GM10847 (cell line): Measurements from ENCODE around the gene ZNG1C.
"Not testable (repeated sequence)": the region's sequence is repeated elsewhere in the genome, so short reads cannot be mapped to it uniquely, and the experiment has no call there.

Experiments
- POLR2A ChIP-seq: IDR thresholded peaks from 2 replicates; pipeline ENCODE4 v1.6.1; 2011; ENCODE audit not compliant: insufficient read length; ENCODE audit errors: extremely low read depth

ZNG1C gene

GRCh38 chr9:68241683-68242082, at the start of gene ZNG1C:
ZNG1C (plus strand) TSS chr9:68241983; CDS start chr9:68242032, 49 bp downstream.
- not testable (repeated sequence) for TF ChIP-seq POLR2A

GRCh38 chr9:68302567-68302966, 60.8 kb downstream of the ZNG1C start, which contains the start of gene FOXD4L3:
FOXD4L3 (plus strand) TSS chr9:68302867; CDS start chr9:68302952, 85 bp downstream.
- TF ChIP-seq POLR2A = not testable (repeated sequence)
